ENCODE measurements around the gene ARL2BP. TPM values are rescaled to one million over a fixed set of nuclear protein-coding genes. Genes with fewer than 3 reads are reported as not detected.

Gene ARL2BP
- polyA plus RNA-seq, 3 donors, result 35.4 to 84.6 (median 84.0) TPM

GRCh38 chr16:57257455-57258070, 12.5 kb downstream of the ARL2BP start:
- Mint-ChIP-seq H3K36me3 (peaks cover 18 to 19% of the 10 kb centered on the region in 2 donors), H3K4me3 (no peak overlapping the region), H3K9me3 (peaks cover 0 to 2% (median 0%) of the 10 kb centered on the region in 7 donors), H3K27ac (no peak overlapping the region), H3K4me1 (peaks cover 6% of the 10 kb centered on the region), H3K27me3 (ENCODE audit: low read depth in 3 of 3) (peaks cover 0 to 4% (median 3%) of the 10 kb centered on the region in 3 donors)
- Histone ChIP-seq H3K27me3 (ENCODE audit: control insufficient read depth in 2 of 2, insufficient read depth in 2 of 2, low read length in 2 of 2) (no peaks in the 10 kb centered on the region), H3K4me2 (replicated peaks; ENCODE audit: extremely low read depth, low read length, poor library complexity, severe bottlenecking) (no peak overlapping the region), H2AFZ (ENCODE audit: insufficient read depth, low read depth, low read length, poor library complexity, severe bottlenecking) (no peak overlapping the region), H3K9me3 (replicated peaks in 1 of 2; ENCODE audit: control insufficient read depth in 1 of 2, insufficient read depth in 1 of 2, low read length in 2 of 2) (no peaks in the 10 kb centered on the region), H3K27ac (ENCODE audit: low read depth in 1 of 2, low read length in 2 of 2) (no peak overlapping the region), H4K20me1 (ENCODE audit: insufficient read depth, low read length) (no peaks in the 10 kb centered on the region), H3K79me2 (ENCODE audit: insufficient read depth, low read length) (no peaks in the 10 kb centered on the region), H3K4me1 (ENCODE audit: control insufficient read depth in 1 of 2, insufficient read depth in 2 of 2, low read length in 2 of 2) (no peaks in the 10 kb centered on the region), H3K4me3 (replicated peaks in 1 of 3; ENCODE audit: low read depth in 2 of 3, low read length in 3 of 3) (no peak overlapping the region), H3K9ac (ENCODE audit: insufficient read depth, low read length, poor library complexity, severe bottlenecking) (no peak overlapping the region), H3K36me3 (replicated peaks in 1 of 2; ENCODE audit: control insufficient read depth in 1 of 2, insufficient read depth in 2 of 2, low read length in 2 of 2) (peaks cover 14 to 41% of the 10 kb centered on the region in 2 donors)
- no peak for TF ChIP-seq CTCF (IDR thresholded peaks at IDR 0.05)
- WGBS (ENCODE audit: insufficient coverage), result 87% methylated on average over 3 of the region's 13 CpGs
- DNase-seq, result no peak
- intact Hi-C loops (cut with micrococcal nuclease), result no loop called here

GRCh38 chr16:57258226-57258909, 13.3 kb downstream of the ARL2BP start:
- DNase-seq, result no peak
- Histone ChIP-seq H3K4me3 (replicated peaks in 1 of 3; ENCODE audit: low read depth in 2 of 3, low read length in 3 of 3) (no peak overlapping the region), H3K9me3 (replicated peaks in 1 of 2; ENCODE audit: control insufficient read depth in 1 of 2, insufficient read depth in 1 of 2, low read length in 2 of 2) (no peaks in the 10 kb centered on the region), H3K79me2 (ENCODE audit: insufficient read depth, low read length) (no peaks in the 10 kb centered on the region), H3K4me2 (replicated peaks; ENCODE audit: extremely low read depth, low read length, poor library complexity, severe bottlenecking) (no peak overlapping the region), H3K36me3 (replicated peaks in 1 of 2; ENCODE audit: control insufficient read depth in 1 of 2, insufficient read depth in 2 of 2, low read length in 2 of 2) (peaks cover 6 to 33% of the 10 kb centered on the region in 2 donors), H3K4me1 (ENCODE audit: control insufficient read depth in 1 of 2, insufficient read depth in 2 of 2, low read length in 2 of 2) (no peaks in the 10 kb centered on the region), H3K27ac (ENCODE audit: low read depth in 1 of 2, low read length in 2 of 2) (no peak overlapping the region), H3K27me3 (ENCODE audit: control insufficient read depth in 2 of 2, insufficient read depth in 2 of 2, low read length in 2 of 2) (no peaks in the 10 kb centered on the region), H4K20me1 (ENCODE audit: insufficient read depth, low read length) (no peaks in the 10 kb centered on the region), H2AFZ (ENCODE audit: insufficient read depth, low read depth, low read length, poor library complexity, severe bottlenecking) (no peak overlapping the region), H3K9ac (ENCODE audit: insufficient read depth, low read length, poor library complexity, severe bottlenecking) (no peak overlapping the region)
- H3K4me3 Mint-ChIP-seq, result no peak overlapping the region
- TF ChIP-seq CTCF (IDR thresholded peaks at IDR 0.05), result no peak
- no peak overlapping the region for H3K27ac Mint-ChIP-seq
- intact Hi-C loops (cut with micrococcal nuclease), result no loop called here
- WGBS (ENCODE audit: insufficient coverage), result 98% methylated on average over 10 of the region's 18 CpGs
- peaks cover 0 to 2% (median 0%) of the 10 kb centered on the region in 7 donors for H3K9me3 Mint-ChIP-seq
- peaks cover 12 to 17% of the 10 kb centered on the region in 2 donors for H3K36me3 Mint-ChIP-seq
- peaks cover 6% of the 10 kb centered on the region for H3K4me1 Mint-ChIP-seq
- peaks cover 0 to 5% (median 4%) of the 10 kb centered on the region in 3 donors for H3K27me3 Mint-ChIP-seq (ENCODE audit: low read depth in 3 of 3)

All from CD14-positive monocyte (primary cell).